IPS-15b (cell line): ENCODE data around the gene FOXL1.

ENCODE experiments used
- H3K27me3 ChIP-seq: one replicate; pipeline ENCODE4 v1.6.1; 2013; ENCODE audit warnings: low read length; ENCODE audit not compliant: control insufficient read depth, insufficient read depth
- H3K36me3 ChIP-seq: one replicate; pipeline ENCODE4 v1.6.1; 2013; ENCODE audit warnings: low read length; ENCODE audit not compliant: control insufficient read depth, insufficient read depth
- H3K4me1 ChIP-seq: one replicate; pipeline ENCODE4 v1.6.1; 2013; ENCODE audit warnings: mild to moderate bottlenecking, low read length; ENCODE audit not compliant: control insufficient read depth, insufficient read depth
- H3K4me3 ChIP-seq: one replicate; pipeline ENCODE4 v1.5.1; 2013; ENCODE audit warnings: low read depth, low read length
- H3K9ac ChIP-seq: one replicate; pipeline ENCODE4 v1.6.1; 2013; ENCODE audit warnings: low read depth, mild to moderate bottlenecking, low read length
- H3K9me3 ChIP-seq: one replicate; pipeline ENCODE4 v1.6.1; 2013; ENCODE audit warnings: mild to moderate bottlenecking, low read length; ENCODE audit not compliant: control insufficient read depth, insufficient read depth

Gene FOXL1

DNA sequence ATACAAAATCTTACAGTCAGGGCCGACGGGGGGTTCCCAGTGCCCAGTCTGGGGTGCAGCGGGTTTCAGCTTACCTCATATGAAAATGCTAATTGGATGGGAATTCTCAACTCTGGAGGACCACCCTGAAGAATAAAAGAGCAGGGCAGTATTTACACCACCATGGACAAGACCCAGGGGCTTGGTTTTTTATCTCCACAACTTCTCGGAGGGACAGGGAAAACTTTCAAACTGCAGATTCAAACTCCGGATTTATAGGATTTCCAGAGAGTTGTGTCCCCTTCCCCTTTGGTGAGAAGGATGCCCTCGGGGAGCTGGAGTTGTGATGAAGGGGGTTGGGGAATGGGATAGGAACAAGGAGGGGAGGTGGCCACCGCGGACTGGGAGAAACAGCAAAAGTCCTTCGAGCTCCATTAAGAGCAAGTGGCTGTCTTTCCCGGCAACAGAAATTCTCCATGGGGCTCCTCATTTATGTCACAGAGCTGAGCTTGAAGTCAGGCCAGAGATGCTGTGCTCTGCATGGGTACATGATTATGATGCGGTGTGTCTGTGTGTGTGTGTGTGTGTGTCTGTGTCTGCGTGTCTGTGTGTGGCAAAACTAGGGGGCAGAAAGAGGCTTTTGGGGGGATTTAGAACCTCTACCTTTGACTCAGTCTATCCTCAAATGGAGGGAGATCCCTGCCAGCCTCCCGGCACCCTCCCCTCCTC, 15.7 kb downstream of the FOXL1 start:
- Histone ChIP-seq H3K27me3 (peaks cover 2% of the 10 kb centered on the region), H3K4me3 (no peak overlapping the region), H3K9me3 (no peaks in the 10 kb centered on the region), H3K36me3 (no peaks in the 10 kb centered on the region), H3K9ac (no peak overlapping the region), H3K4me1 (peaks cover 2% of the 10 kb centered on the region)

DNA sequence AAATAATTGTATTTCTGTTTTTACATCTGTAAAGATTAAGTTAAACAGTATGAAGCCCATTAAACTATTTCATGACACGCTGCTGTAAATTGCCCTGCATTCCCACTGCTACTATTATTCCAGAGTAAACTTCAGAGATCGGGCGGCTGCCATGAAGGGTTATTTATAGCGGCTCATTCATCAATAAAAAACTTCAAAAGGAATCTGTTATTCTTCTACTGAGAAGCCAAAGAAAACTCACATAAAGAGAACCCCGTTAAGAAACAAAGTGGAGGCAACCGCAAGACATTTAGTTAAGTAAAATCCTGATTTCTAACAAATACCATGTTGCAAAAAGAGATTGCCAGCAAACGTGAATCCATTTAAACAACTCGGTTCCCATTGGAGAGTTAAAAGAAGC, 16.4 kb downstream of the FOXL1 start:
- Histone ChIP-seq H3K9ac (no peak overlapping the region), H3K36me3 (no peaks in the 10 kb centered on the region), H3K9me3 (no peaks in the 10 kb centered on the region), H3K4me1 (peaks cover 2% of the 10 kb centered on the region), H3K27me3 (peaks cover 2% of the 10 kb centered on the region), H3K4me3 (no peak overlapping the region)

DNA sequence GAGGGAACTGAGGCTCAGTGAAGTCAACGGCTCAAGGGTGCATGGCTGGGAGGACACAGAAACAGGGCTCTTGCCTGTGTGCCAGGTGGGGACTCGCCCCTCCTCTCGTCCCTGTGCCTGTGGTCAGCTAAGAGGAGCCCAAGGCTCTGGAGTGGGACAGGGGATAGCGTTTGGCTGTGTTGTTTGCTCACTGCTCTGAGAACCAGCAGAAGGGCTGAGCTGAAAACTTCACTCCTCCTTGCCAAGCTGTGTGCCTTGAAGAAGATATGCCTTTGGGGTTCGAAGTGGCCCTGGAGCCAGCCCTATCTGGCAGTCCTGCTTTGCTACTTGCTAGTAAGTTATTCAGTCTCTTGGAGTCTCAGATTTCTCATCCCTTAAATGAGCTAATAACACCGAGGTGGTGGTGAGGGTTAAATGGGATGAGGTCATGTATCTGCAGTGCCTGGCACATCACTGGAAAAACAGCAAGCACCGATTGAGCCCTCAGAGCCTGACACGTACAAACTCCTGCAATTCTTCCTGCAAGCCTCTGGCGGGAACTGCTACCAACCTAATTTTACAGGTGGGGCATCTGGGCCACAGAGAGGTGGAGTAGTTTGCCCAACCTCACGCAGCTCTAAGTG, 17.7 kb downstream of the FOXL1 start:
- Histone ChIP-seq H3K4me1 (peaks cover 2% of the 10 kb centered on the region), H3K9ac (no peak overlapping the region), H3K36me3 (no peaks in the 10 kb centered on the region), H3K27me3 (peaks cover 2% of the 10 kb centered on the region), H3K9me3 (no peaks in the 10 kb centered on the region), H3K4me3 (no peak overlapping the region)

DNA sequence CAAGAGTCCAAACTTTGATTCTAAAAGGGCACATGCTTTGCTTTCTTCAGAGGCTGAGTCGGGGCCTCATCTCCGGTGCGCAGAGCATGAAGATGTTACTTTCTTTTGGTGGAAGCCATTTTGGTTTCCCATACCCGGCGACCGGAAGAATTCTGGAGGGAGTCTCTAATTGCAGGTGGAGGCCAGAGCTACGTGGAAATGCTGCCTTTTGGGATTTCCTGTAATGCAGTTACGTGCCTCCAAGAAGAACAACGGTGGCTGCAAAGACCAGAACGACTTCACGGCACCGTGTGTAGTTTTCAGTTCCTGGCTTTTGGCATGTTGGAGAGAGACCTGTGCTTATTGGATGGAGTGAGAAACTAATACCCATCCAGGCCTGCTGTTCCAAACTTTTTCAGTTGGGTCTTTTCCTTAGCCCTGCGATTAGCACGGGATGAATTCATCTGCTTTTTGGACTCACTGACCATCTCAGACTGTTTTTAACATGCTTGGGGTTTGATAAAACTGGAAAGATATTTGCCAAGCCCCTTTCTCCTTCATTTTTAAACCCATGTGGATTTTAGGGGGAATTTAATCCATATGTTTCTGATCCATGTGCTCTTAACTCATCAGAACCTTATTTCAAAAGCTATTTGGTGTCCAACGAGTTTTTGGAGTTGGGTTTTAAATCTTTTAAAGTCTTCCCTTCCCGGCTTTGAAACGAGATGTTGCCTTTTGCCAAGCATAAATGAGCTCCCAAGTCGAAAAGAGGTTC, 19.0 kb downstream of the FOXL1 start:
- no peaks in the 10 kb centered on the region for H3K36me3 ChIP-seq
- peaks cover 2% of the 10 kb centered on the region for H3K4me1 ChIP-seq
- peaks cover 2% of the 10 kb centered on the region for H3K27me3 ChIP-seq
- H3K9me3 ChIP-seq = no peaks in the 10 kb centered on the region
- H3K4me3 ChIP-seq = no peak overlapping the region
- H3K9ac ChIP-seq = no peak overlapping the region

DNA sequence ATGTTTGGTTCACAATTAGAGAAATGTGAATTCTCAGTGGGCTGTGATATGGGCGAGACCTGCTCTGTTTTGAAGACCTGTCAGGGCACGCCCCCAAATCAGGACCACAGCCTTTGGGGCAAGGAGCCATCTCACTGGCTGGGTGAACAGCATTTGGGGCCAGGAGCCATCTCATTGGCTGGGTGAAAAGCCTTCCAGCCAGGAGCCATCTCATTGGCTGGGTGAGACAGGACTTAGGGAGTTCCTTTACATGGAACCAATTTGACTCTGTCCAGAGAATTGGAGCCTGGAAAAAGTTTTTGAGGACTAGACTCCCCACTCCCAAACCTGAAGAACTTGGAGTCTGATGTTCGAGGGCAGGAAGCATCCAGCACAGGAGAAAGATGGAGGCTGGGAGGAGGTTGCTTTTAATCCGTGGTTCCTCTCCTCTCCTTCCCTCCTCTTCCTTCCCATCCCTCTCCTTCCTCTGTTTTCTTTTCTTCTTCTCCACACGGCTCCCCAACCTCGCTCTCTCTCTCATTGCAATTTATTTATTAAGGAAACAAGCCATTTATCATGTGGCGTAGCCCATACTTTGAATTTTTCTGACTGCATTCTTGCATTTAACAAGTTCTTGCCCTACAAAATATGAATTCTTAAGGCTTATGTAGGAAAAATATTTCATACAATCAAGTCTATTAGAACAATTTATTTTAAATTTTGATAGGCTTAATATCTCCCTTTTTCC, 19.7 kb downstream of the FOXL1 start:
- Histone ChIP-seq H3K4me1 (peaks cover 2% of the 10 kb centered on the region), H3K4me3 (no peak overlapping the region), H3K9ac (no peak overlapping the region), H3K36me3 (no peaks in the 10 kb centered on the region), H3K9me3 (no peaks in the 10 kb centered on the region), H3K27me3 (peaks cover 2% of the 10 kb centered on the region)

DNA sequence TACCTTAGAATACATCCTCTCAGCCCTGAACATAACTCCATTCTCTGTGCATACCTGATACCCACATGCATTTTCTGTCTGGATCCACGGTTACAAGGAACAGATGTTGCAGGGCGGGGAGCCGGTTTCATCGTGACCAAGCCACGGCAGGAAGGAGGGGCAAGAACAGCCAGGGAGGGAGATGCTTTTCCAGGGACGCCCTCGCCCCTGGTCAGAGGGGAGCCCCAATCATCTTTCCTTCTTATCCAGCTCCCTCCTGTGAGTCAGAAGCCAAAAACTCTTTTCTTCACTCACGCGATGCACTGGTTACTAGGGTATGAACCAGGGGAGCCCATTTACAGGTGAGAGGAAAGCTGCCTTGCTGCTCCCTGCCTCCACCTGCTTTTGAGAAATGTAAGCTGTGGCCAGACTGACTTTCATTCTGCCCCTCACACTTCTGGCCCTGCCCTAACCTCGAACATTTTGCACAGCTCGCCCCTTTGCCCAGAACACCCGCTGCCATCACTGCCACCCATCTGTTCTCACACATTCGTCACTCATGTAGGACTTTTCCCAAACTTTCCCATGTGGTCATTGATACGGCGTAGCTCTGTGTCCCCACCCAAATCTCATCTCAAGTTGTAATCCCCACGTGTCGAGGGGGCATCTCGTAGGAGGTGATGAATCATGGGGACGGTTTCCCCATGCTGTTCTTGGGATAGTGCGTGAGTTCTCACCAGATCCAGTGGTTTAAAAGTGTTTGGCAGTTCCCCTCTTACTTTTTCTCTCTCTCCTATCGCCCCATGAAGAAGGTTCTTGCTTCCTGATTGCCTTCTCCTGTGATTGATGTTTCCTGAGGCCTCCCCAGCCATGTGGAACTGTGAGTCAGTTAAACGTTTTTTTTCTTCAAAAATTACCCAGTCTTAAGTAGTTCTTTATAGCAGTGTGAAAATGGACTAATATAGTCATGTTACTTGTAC, 20.5 kb downstream of the FOXL1 start:
- Histone ChIP-seq H3K4me1 (peaks cover 2% of the 10 kb centered on the region), H3K36me3 (no peaks in the 10 kb centered on the region), H3K9me3 (no peaks in the 10 kb centered on the region), H3K27me3 (peaks cover 2% of the 10 kb centered on the region), H3K4me3 (no peak overlapping the region), H3K9ac (no peak overlapping the region)

DNA sequence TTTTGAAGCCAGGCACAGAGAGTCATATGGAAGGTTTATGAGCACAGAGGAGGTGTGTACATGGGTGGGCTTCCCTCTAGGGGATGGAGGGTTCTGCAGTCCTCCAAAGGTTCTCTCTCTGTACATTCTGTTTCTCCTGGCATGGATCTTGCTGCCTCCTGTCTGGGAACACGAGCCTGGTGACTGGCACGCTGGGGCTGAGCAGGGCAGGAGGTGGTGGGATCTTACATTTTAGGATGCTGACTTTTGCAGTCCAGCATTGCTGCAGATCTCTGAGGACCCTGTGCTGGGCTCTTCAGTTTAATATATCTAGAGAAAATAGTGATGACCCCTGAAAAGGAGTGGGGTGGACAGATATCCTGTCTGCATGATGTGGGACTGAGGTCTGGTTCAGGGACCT, 23.0 kb downstream of the FOXL1 start:
- Histone ChIP-seq H3K27me3 (peaks cover 2% of the 10 kb centered on the region), H3K36me3 (no peaks in the 10 kb centered on the region), H3K9ac (no peak overlapping the region), H3K4me1 (no peaks in the 10 kb centered on the region), H3K4me3 (no peak overlapping the region), H3K9me3 (no peaks in the 10 kb centered on the region)

DNA sequence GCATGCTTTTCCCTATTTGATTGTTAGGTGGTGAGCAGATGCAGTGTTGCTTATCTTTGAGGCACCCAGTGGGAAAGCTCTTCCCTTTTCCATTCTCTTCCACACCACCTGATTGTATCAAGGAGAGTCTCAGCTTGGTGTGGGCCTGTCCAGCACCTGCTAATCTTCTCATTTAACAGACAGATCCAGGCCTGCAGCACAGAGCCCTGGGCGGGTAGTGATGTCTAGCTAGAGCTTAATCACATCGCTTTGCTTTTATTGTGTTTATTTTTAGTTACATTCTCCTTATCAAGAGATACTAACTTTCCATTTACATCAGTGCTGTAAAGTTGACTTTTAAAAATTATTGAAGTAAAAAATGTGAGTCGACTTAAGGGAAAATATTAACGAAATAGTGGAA, 24.2 kb downstream of the FOXL1 start:
- Histone ChIP-seq H3K9ac (no peak overlapping the region), H3K4me1 (no peaks in the 10 kb centered on the region), H3K9me3 (no peaks in the 10 kb centered on the region), H3K36me3 (no peaks in the 10 kb centered on the region), H3K4me3 (no peak overlapping the region), H3K27me3 (no peaks in the 10 kb centered on the region)

DNA sequence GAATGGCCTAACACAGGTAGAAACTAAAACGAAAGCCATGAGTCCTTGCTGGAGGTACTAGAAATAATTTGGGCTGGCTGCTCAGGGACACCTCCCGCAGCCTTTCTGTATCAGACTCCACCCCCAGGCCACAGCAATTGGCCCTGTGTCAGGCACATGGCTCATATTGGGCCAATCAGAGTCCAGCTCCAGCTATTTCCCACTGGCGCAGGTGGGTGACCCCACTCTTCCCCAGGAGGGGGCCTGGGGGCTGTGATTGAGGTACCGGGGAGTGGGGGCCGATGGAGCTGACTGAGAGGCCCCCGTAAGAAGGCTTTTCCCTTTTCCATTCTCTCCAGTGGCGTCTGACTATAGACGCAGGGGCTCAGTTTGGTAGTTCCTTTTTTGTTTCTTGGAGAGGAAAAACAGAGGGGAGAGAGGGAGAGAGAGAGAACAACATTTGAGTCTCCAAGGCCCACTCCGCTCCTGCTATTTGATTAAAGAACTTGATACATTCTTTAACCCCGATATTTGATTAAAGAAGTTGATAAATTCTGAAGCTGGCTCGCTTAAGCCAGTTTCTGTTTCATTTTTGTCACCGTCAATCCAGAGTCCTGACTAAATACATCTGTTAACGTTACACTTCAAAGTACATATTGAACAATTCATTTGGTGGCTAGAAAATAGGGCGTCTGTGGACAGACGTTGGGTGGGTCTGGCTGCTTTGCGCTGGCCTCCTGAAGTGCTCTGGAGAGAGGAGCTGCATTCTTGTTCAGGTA, 26.3 kb downstream of the FOXL1 start:
- Histone ChIP-seq H3K27me3 (no peaks in the 10 kb centered on the region), H3K4me1 (no peaks in the 10 kb centered on the region), H3K36me3 (no peaks in the 10 kb centered on the region), H3K4me3 (no peak overlapping the region), H3K9ac (no peak overlapping the region), H3K9me3 (no peaks in the 10 kb centered on the region)

DNA sequence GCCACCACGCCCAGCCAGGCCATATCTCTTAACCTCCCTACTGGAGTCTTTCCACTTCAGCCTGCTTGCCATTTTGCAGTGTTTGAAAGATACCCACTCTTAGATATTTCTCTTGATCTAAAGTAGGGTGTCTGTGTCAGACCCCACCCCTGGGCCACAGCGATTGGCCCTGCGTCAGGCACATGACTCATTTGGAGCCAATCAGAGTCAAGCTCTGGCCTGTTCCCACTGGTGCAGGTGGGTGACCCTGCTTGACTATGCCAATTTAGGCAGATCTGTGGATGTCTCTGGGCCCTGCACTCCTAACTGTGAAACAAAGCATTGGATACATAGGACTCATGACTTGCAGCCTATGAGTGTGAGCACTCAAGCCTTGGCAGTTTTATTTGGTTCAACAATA, 27.6 kb downstream of the FOXL1 start:
- no peak overlapping the region for H3K4me3 ChIP-seq
- no peaks in the 10 kb centered on the region for H3K9me3 ChIP-seq
- no peaks in the 10 kb centered on the region for H3K36me3 ChIP-seq
- no peaks in the 10 kb centered on the region for H3K27me3 ChIP-seq
- no peak overlapping the region for H3K9ac ChIP-seq
- H3K4me1 ChIP-seq = no peaks in the 10 kb centered on the region
